IMR-90 (cell line): Measurements from ENCODE around the gene ANO8. TPM values are rescaled to one million over a fixed set of nuclear protein-coding genes. Genes with fewer than 3 reads are reported as not detected.

Experiments used
- ATAC-seq: fragments of 200-7000 bp; cut with Tn5 transposase; 2 replicates; pipeline ENCODE4 v1.9.1; 2020; ENCODE audit warnings: low read depth, mild to moderate bottlenecking, moderate library complexity
- BruUV-seq: library from RNA; stranded (reverse); fragments of 400-500 nt; replicated peaks from 2 replicates; lab custom pipeline; 2021; lab: Mats Ljungman, UMichigan
- CTCF ChIA-PET: fragments of 300-600 bp; formaldehyde crosslinking; extraction: SDS; loops from one replicate; lab custom pipeline; 2021; ENCODE audit warnings: antibody characterized with exemption; lab: Yijun Ruan, JAX
- POLR2A ChIA-PET: fragments of 300-600 bp; sonication (Branson Sonifier 250); formaldehyde crosslinking; loops from one replicate; lab custom pipeline; 2022; ENCODE audit warnings: antibody characterized with exemption; ENCODE audit not compliant: unreplicated experiment; lab: Charles Lee
- DNase-seq: peaks from one replicate; pipeline ENCODE4 v3.0.0; 2013
- H2AFZ ChIP-seq: replicated peaks from 2 replicates; pipeline ENCODE3; 2013; ENCODE audit warnings: low read length, mild to moderate bottlenecking; ENCODE audit not compliant: poor library complexity
- H2AK5ac ChIP-seq: 2 replicates; pipeline ENCODE4 v1.6.1; 2013; ENCODE audit warnings: low read depth, low read length, inconsistent platforms
- H2AK9ac ChIP-seq: replicated peaks from 2 replicates; pipeline ENCODE3; 2013; ENCODE audit warnings: mild to moderate bottlenecking, low read depth, low read length, moderate library complexity; ENCODE audit not compliant: poor library complexity
- H2BK120ac ChIP-seq: 2 replicates; pipeline ENCODE4 v1.6.1; 2013; ENCODE audit warnings: low read depth, low read length, inconsistent platforms
- H2BK15ac ChIP-seq: 3 replicates; pipeline ENCODE4 v1.6.1; 2013; ENCODE audit warnings: low read depth, low read length, inconsistent platforms
- H2BK20ac ChIP-seq: 2 replicates; pipeline ENCODE4 v1.6.1; 2013; ENCODE audit warnings: low read depth, mild to moderate bottlenecking, inconsistent platforms, low read length, moderate library complexity
- H2BK5ac ChIP-seq: 2 replicates; pipeline ENCODE4 v1.6.1; 2013; ENCODE audit warnings: mild to moderate bottlenecking, low read depth, low read length, inconsistent platforms; ENCODE audit not compliant: poor library complexity, severe bottlenecking
- H3K14ac ChIP-seq: replicated peaks from 2 replicates; pipeline ENCODE4 v1.6.1; 2013; ENCODE audit warnings: low read depth, low read length, inconsistent platforms
- H3K18ac ChIP-seq: 2 replicates; pipeline ENCODE4 v1.6.1; 2013; ENCODE audit warnings: low read depth, low read length, control low read depth
- H3K23ac ChIP-seq: 2 replicates; pipeline ENCODE4 v1.6.1; 2013; ENCODE audit warnings: low read depth, low read length, inconsistent platforms
- H3K27ac ChIP-seq: 2 replicates; pipeline ENCODE4 v1.5.1; 2013; ENCODE audit warnings: mild to moderate bottlenecking, control low read depth, low read length; ENCODE audit not compliant: insufficient read depth
- H3K27me3 ChIP-seq: 2 replicates; pipeline ENCODE4 v1.6.1; 2013; ENCODE audit warnings: low read length; ENCODE audit not compliant: control insufficient read depth, insufficient read depth
- H3K36me3 ChIP-seq: 2 replicates; pipeline ENCODE4 v1.6.1; 2013; ENCODE audit warnings: low read length, mixed read lengths; ENCODE audit not compliant: control insufficient read depth, insufficient read depth
- H3K4ac ChIP-seq: 2 replicates; pipeline ENCODE4 v1.6.1; 2013; ENCODE audit warnings: low read depth, low read length, inconsistent platforms
- H3K4me1 ChIP-seq: 2 replicates; pipeline ENCODE4 v1.6.1; 2013; ENCODE audit warnings: low read length, mixed read lengths; ENCODE audit not compliant: control insufficient read depth, insufficient read depth
- H3K4me2 ChIP-seq: 2 replicates; pipeline ENCODE4 v1.6.1; 2013; ENCODE audit warnings: low read depth, mild to moderate bottlenecking, control low read depth, low read length, moderate library complexity
- H3K4me3 ChIP-seq: 2 replicates; pipeline ENCODE4 v1.5.1; 2013; ENCODE audit warnings: low read depth, mild to moderate bottlenecking, control low read depth, low read length, moderate library complexity; ENCODE audit not compliant: insufficient read depth
- H3K56ac ChIP-seq: 2 replicates; pipeline ENCODE4 v1.6.1; 2013; ENCODE audit warnings: low read length, inconsistent platforms; ENCODE audit not compliant: insufficient read depth; ENCODE audit errors: extremely low read depth
- H3K79me1 ChIP-seq, 2 experiments: 2 replicates each; pipeline ENCODE4 v1.6.1; 2013; ENCODE audit warnings: low read length in 2 of 2, inconsistent platforms in 1 of 2, low read depth in 1 of 2
- H3K9ac ChIP-seq: 2 replicates; pipeline ENCODE4 v1.6.1; 2013; ENCODE audit warnings: low read depth, low read length, control low read depth
- H3K9me1 ChIP-seq: 2 replicates; pipeline ENCODE4 v1.6.1; 2013; ENCODE audit warnings: low read length, inconsistent platforms; ENCODE audit not compliant: insufficient read depth
- H3K9me3 ChIP-seq: 2 replicates; pipeline ENCODE4 v1.6.1; 2013; ENCODE audit warnings: low read length; ENCODE audit not compliant: control insufficient read depth, insufficient read depth
- H4K20me1 ChIP-seq: 2 replicates; pipeline ENCODE4 v1.6.1; 2013; ENCODE audit warnings: low read length, inconsistent platforms; ENCODE audit not compliant: insufficient read depth
- H4K5ac ChIP-seq: 2 replicates; pipeline ENCODE4 v1.6.1; 2013; ENCODE audit warnings: mild to moderate bottlenecking, low read depth, low read length, control low read depth
- H4K8ac ChIP-seq, 2 experiments: 2 replicates each; pipeline ENCODE4 v1.6.1; 2013; ENCODE audit warnings: low read depth in 2 of 2, low read length in 2 of 2, control low read depth in 1 of 2, inconsistent platforms in 1 of 2
- H4K91ac ChIP-seq: 2 replicates; pipeline ENCODE4 v1.6.1; 2013; ENCODE audit warnings: low read depth, low read length, inconsistent platforms; ENCODE audit not compliant: insufficient read depth
- BHLHE40 ChIP-seq: fragments of 150-350 bp; IDR thresholded peaks from 2 replicates; pipeline ENCODE4 v1.6.1; 2016; ENCODE audit warnings: mild to moderate bottlenecking, low read depth, low read length
- CEBPB ChIP-seq: IDR thresholded peaks from 2 replicates; pipeline ENCODE4 v1.6.1; 2012; ENCODE audit warnings: low read depth, low read length, improper control_type of control experiment
- CHD1 ChIP-seq: IDR thresholded peaks from 2 replicates; pipeline ENCODE4 v1.6.1; 2012; ENCODE audit warnings: low read depth, low read length, improper control_type of control experiment
- ELK1 ChIP-seq: fragments of 150-350 bp; IDR thresholded peaks from 2 replicates; pipeline ENCODE4 v1.6.1; 2016; ENCODE audit warnings: low read depth, mild to moderate bottlenecking, low read length, moderate library complexity, borderline replicate concordance
- FOS ChIP-seq: fragments of 150-350 bp; IDR thresholded peaks from 2 replicates; pipeline ENCODE4 v1.6.1; 2016; ENCODE audit warnings: low read depth, low read length
- MAFK ChIP-seq: IDR thresholded peaks from 2 replicates; pipeline ENCODE4 v1.6.1; 2012; ENCODE audit warnings: low read depth, low read length, improper control_type of control experiment
- MAZ ChIP-seq: IDR thresholded peaks from 2 replicates; pipeline ENCODE4 v1.6.1; 2012; ENCODE audit warnings: low read depth, mild to moderate bottlenecking, low read length, improper control_type of control experiment, moderate library complexity, borderline replicate concordance
- MXI1 ChIP-seq: IDR thresholded peaks from 2 replicates; pipeline ENCODE4 v1.6.1; 2012; ENCODE audit warnings: low read depth, mild to moderate bottlenecking, low read length, moderate library complexity, borderline replicate concordance
- NFE2L2 ChIP-seq: fragments of 150-350 bp; IDR thresholded peaks from 2 replicates; pipeline ENCODE4 v1.6.1; 2016; ENCODE audit warnings: low read depth, mild to moderate bottlenecking, low read length
- POLR2A ChIP-seq: IDR thresholded peaks from 2 replicates; pipeline ENCODE4 v1.6.1; 2012; ENCODE audit warnings: mild to moderate bottlenecking, low read depth, low read length
- RAD21 ChIP-seq: IDR thresholded peaks from 2 replicates; pipeline ENCODE4 v1.6.1; 2012; ENCODE audit warnings: low read length, improper control_type of control experiment
- RCOR1 ChIP-seq: IDR thresholded peaks from 2 replicates; pipeline ENCODE4 v1.6.1; 2012; ENCODE audit warnings: mild to moderate bottlenecking, low read length, improper control_type of control experiment; ENCODE audit not compliant: insufficient replicate concordance
- RFX5 ChIP-seq: IDR thresholded peaks from 2 replicates; pipeline ENCODE4 v1.8.0; 2012; ENCODE audit warnings: low read depth, mild to moderate bottlenecking, low read length, moderate library complexity
- SMC3 ChIP-seq: fragments of 150-350 bp; IDR thresholded peaks from 2 replicates; pipeline ENCODE4 v1.6.1; 2016; ENCODE audit warnings: low read depth, mild to moderate bottlenecking, antibody characterized with exemption, low read length, moderate library complexity
- USF2 ChIP-seq: fragments of 150-350 bp; IDR thresholded peaks from 2 replicates; pipeline ENCODE4 v1.6.1; 2017; ENCODE audit warnings: mild to moderate bottlenecking, antibody characterized with exemption, low read length, low read depth
- WGBS, 2 experiments: methylation state at CpG; one replicate each; pipeline versions ENCODE4 v1.1.5 to v1.1.7; 2013; ENCODE audit warnings: missing lambda C conversion rate in 2 of 2; ENCODE audit not compliant: insufficient read length in 1 of 2; ENCODE audit errors: extremely low coverage in 2 of 2; 5-methylcytosine and 5-hydroxymethylcytosine counted together
- dilution Hi-C: fragments of 300-500 bp; cut with HindIII; formaldehyde crosslinking; loops from one replicate; pipeline ENCODE4 v1.14.3; 2018; ENCODE audit warnings: low sequenced_read_pairs; ENCODE audit not compliant: unreplicated experiment
- in situ Hi-C: fragments of 300-500 bp; cut with MboI; formaldehyde crosslinking; loops from 3 replicates; pipeline ENCODE4 v1.14.3; 2019; ENCODE audit warnings: low sequenced_read_pairs, inconsistent platforms, mixed read lengths
- intact Hi-C: fragments of 100-400 bp; cut with micrococcal nuclease; formaldehyde crosslinking; loops from 2 replicates; pipeline ENCODE4 v1.10.0; 2022
- polyA plus RNA-seq, 3 experiments: library from polyadenylated mRNA; depleted of rRNA; stranded (reverse); fragments of >200 nt; gene quantifications; 2 replicates each; pipeline ENCODE4 v1.2.3, GENCODE V29; 2012; ENCODE audit warnings: low replicate concordance in 1 of 3
- total RNA-seq: library from RNA; depleted of rRNA; stranded (reverse); fragments of >200 nt; gene quantifications from 2 replicates; pipeline ENCODE4 v1.2.3, GENCODE V29; 2012
- TF ChIP-seq, protein P1 (sequence below): conservative IDR thresholded peaks from 2 replicates; pipeline ENCODE4 v1.5.1; 2012; ENCODE audit warnings: mild to moderate bottlenecking, low read depth, low read length, improper control_type of control experiment

ANO8 gene
- total and polyA plus RNA-seq, 2 of the 4 experiments (the other 2 are of a cell fraction) = 1.6 to 5.6 TPM

GRCh38 chr19:17319473-17320238, 15.0 kb downstream of the ANO8 start:
- H3K23ac ChIP-seq = no peak overlapping the region
- no peak overlapping the region for H2AK5ac ChIP-seq
- H2BK120ac ChIP-seq = no peak overlapping the region
- H3K56ac ChIP-seq = no peak overlapping the region
- no peak overlapping the region for H3K14ac ChIP-seq
- no peak overlapping the region for H2BK20ac ChIP-seq
- H3K79me1 ChIP-seq = peaks cover 8 to 19% of the 10 kb centered on the region in 2 experiments
- no peak overlapping the region for H4K5ac ChIP-seq
- no peak overlapping the region for H3K18ac ChIP-seq
- no peak overlapping the region for H4K91ac ChIP-seq
- H2BK5ac ChIP-seq = no peak overlapping the region
- in situ Hi-C loops = no loop called here
- H3K4ac ChIP-seq = no peak overlapping the region
- no peaks in the 10 kb centered on the region for H3K27me3 ChIP-seq
- POLR2A ChIA-PET = no interaction called here
- H3K4me1 ChIP-seq = no peaks in the 10 kb centered on the region
- BruUV-seq = TSS peak; percentile 73
- no peak for TF ChIP-seq SMC3
- TF ChIP-seq FOS = no peak
- no peak for TF ChIP-seq ELK1
- TF ChIP-seq RCOR1 = no peak
- no peak for TF ChIP-seq MAFK
- TF ChIP-seq POLR2A = no peak
- TF ChIP-seq MXI1 = no peak
- TF ChIP-seq MAZ = no peak
- TF ChIP-seq RFX5 = no peak
- TF ChIP-seq CHD1 = no peak
- TF ChIP-seq, protein P1, sequence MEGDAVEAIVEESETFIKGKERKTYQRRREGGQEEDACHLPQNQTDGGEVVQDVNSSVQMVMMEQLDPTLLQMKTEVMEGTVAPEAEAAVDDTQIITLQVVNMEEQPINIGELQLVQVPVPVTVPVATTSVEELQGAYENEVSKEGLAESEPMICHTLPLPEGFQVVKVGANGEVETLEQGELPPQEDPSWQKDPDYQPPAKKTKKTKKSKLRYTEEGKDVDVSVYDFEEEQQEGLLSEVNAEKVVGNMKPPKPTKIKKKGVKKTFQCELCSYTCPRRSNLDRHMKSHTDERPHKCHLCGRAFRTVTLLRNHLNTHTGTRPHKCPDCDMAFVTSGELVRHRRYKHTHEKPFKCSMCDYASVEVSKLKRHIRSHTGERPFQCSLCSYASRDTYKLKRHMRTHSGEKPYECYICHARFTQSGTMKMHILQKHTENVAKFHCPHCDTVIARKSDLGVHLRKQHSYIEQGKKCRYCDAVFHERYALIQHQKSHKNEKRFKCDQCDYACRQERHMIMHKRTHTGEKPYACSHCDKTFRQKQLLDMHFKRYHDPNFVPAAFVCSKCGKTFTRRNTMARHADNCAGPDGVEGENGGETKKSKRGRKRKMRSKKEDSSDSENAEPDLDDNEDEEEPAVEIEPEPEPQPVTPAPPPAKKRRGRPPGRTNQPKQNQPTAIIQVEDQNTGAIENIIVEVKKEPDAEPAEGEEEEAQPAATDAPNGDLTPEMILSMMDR = no peak
- TF ChIP-seq USF2 = no peak
- no peak for TF ChIP-seq RAD21
- TF ChIP-seq BHLHE40 = no peak
- TF ChIP-seq NFE2L2 = no peak
- no peak for TF ChIP-seq CEBPB
- no peaks in the 10 kb centered on the region for H3K9me1 ChIP-seq
- no peak overlapping the region for H3K9ac ChIP-seq
- no peak overlapping the region for H3K27ac ChIP-seq
- dilution Hi-C loops = no loop called here
- no peak overlapping the region for H3K4me2 ChIP-seq
- CTCF ChIA-PET = no interaction called here
- no peak overlapping the region for H3K4me3 ChIP-seq
- WGBS, 2 experiments = 89% methylated on average over 5 of the region's 40 CpGs; no CpG with 5 or more reads in 1 of the 2 experiments
- H3K9me3 ChIP-seq = no peaks in the 10 kb centered on the region
- ATAC-seq = no peak
- H2AK9ac ChIP-seq = no peak overlapping the region
- H2BK15ac ChIP-seq = no peak overlapping the region
- H2AFZ ChIP-seq = no peak overlapping the region
- peaks cover 8% of the 10 kb centered on the region; the same call in 1 of the 2 replicates for H4K20me1 ChIP-seq
- H4K8ac ChIP-seq = no peak overlapping the region
- no peak for DNase-seq
- intact Hi-C loops = no loop called here
- peaks cover 49% of the 10 kb centered on the region for H3K36me3 ChIP-seq
